WTC11 (cell line): Measurements from ENCODE around the gene FBXO31. TPM values are rescaled to one million over a fixed set of nuclear protein-coding genes. Genes with fewer than 3 reads are reported as not detected.

Source experiments
- ATAC-seq: fragments of 200-7000 bp; cut with Tn5 transposase; 2 replicates; pipeline ENCODE4 v1.10.0; 2021; ENCODE audit warnings: mild to moderate bottlenecking, moderate library complexity
- CTCF ChIA-PET: fragments of 300-600 bp; sonication (Branson Sonifier 250); formaldehyde crosslinking; loops from one replicate; lab custom pipeline; 2021; ENCODE audit warnings: antibody characterized with exemption; lab: Charles Lee
- POLR2A ChIA-PET: fragments of 350-600 bp; sonication (Branson Sonifier 250); formaldehyde crosslinking; loops from one replicate; lab custom pipeline; 2021; ENCODE audit warnings: antibody characterized with exemption; lab: Charles Lee
- DNase-seq: peaks from one replicate; pipeline ENCODE4 v3.0.0; 2021; ENCODE audit warnings: low spot score
- H3K27ac Mint-ChIP-seq: 2 replicates; pipeline ENCODE4 v1.8.0; 2021; ENCODE audit warnings: mixed read lengths
- H3K27me3 Mint-ChIP-seq: 2 replicates; pipeline ENCODE4 v1.8.0; 2021; ENCODE audit warnings: low read depth, mild to moderate bottlenecking, moderate library complexity, mixed read lengths
- H3K36me3 Mint-ChIP-seq: 2 replicates; pipeline ENCODE4 v1.8.0; 2021; ENCODE audit warnings: mixed read lengths
- H3K4me1 Mint-ChIP-seq: 2 replicates; pipeline ENCODE4 v1.8.0; 2022; ENCODE audit warnings: mixed read lengths
- H3K4me3 Mint-ChIP-seq: 2 replicates; pipeline ENCODE4 v1.8.0; 2021; ENCODE audit warnings: mild to moderate bottlenecking, moderate library complexity, mixed read lengths
- H3K9me3 Mint-ChIP-seq: 2 replicates; pipeline ENCODE4 v1.8.0; 2021; ENCODE audit warnings: mixed read lengths
- ATF3 ChIP-seq: sonication (generic); formaldehyde crosslinking; conservative IDR thresholded peaks from 2 replicates; pipeline ENCODE4 v1.8.1; 2022; ENCODE audit warnings: mild to moderate bottlenecking, missing genetic modification reagents
- CDX4 ChIP-seq: fragments of 250-450 bp; sonication (Bioruptor Pico); IDR thresholded peaks from 2 replicates; pipeline ENCODE4 v1.9.0; 2021; ENCODE audit warnings: moderate library complexity, mild to moderate bottlenecking, inconsistent platforms, borderline replicate concordance
- CREB1 ChIP-seq: sonication (generic); formaldehyde crosslinking; IDR thresholded peaks from 2 replicates; pipeline ENCODE4 v1.8.0; 2023; ENCODE audit warnings: mild to moderate bottlenecking, missing genetic modification reagents
- E2F5 ChIP-seq: sonication (generic); formaldehyde crosslinking; IDR thresholded peaks from 2 replicates; pipeline ENCODE4 v1.8.1; 2022; ENCODE audit warnings: mild to moderate bottlenecking, moderate library complexity, missing genetic modification reagents
- EMX1 ChIP-seq: fragments of 250-450 bp; sonication (Bioruptor Pico); IDR thresholded peaks from 2 replicates; pipeline ENCODE4 v1.8.0; 2021; ENCODE audit warnings: mild to moderate bottlenecking
- HMGXB4 ChIP-seq: sonication (generic); formaldehyde crosslinking; IDR thresholded peaks from 2 replicates; pipeline ENCODE4 v1.8.1; 2023; ENCODE audit warnings: mild to moderate bottlenecking, moderate library complexity, missing genetic modification reagents
- IRF1 ChIP-seq: sonication (generic); formaldehyde crosslinking; IDR thresholded peaks from 2 replicates; pipeline ENCODE4 v1.8.0; 2023; ENCODE audit warnings: missing genetic modification reagents
- JUN ChIP-seq: sonication (generic); formaldehyde crosslinking; IDR thresholded peaks from 2 replicates; pipeline ENCODE4 v1.8.0; 2023; ENCODE audit warnings: mild to moderate bottlenecking, missing genetic modification reagents
- PRDM15 ChIP-seq: sonication (generic); formaldehyde crosslinking; IDR thresholded peaks from 2 replicates; pipeline ENCODE4 v1.8.0; 2022; ENCODE audit warnings: missing genetic modification reagents
- TEAD4 ChIP-seq: sonication (generic); formaldehyde crosslinking; IDR thresholded peaks from 2 replicates; pipeline ENCODE4 v1.8.0; 2022; ENCODE audit warnings: mild to moderate bottlenecking, missing genetic modification reagents
- TP53 ChIP-seq: sonication (generic); formaldehyde crosslinking; IDR thresholded peaks from 2 replicates; pipeline ENCODE4 v1.8.1; 2023; ENCODE audit warnings: mild to moderate bottlenecking, missing genetic modification reagents
- ZMAT4 ChIP-seq: fragments of 250-450 bp; sonication (Bioruptor Pico); IDR thresholded peaks from 2 replicates; pipeline ENCODE4 v1.9.0; 2021; ENCODE audit warnings: mild to moderate bottlenecking
- ZNF423 ChIP-seq: fragments of 250-450 bp; sonication (Bioruptor Pico); IDR thresholded peaks from 2 replicates; pipeline ENCODE4 v2.1.2; 2022; ENCODE audit warnings: mild to moderate bottlenecking, moderate library complexity
- ZNF425 ChIP-seq: fragments of 250-450 bp; sonication (Bioruptor Pico); conservative IDR thresholded peaks from 2 replicates; pipeline ENCODE4 v1.9.0; 2021; ENCODE audit warnings: mild to moderate bottlenecking
- ZNF671 ChIP-seq: fragments of 250-450 bp; sonication (Bioruptor Pico); IDR thresholded peaks from 2 replicates; pipeline ENCODE4 v1.8.0; 2021; ENCODE audit warnings: mild to moderate bottlenecking
- total RNA-seq: library from RNA; stranded (reverse); gene quantifications from 3 replicates; pipeline ENCODE4 v1.2.3, GENCODE V29; 2021

Gene FBXO31
- total RNA-seq, 1 experiment from 2014 or later = 22.6 TPM

- ChIA-PET CTCF (interaction anchor here (1.5 kb wide), 1 partner anchor 21 kb away, joined by 7 read pairs; no protein-coding TSS in a partner anchor), POLR2A (no interaction called here)
- H3K4me1 Mint-ChIP-seq = peaks cover 9% of the 10 kb centered on the region
- 0 out of 2 replicates have a peak, but pooled peaks have one; percentile 15 for TF ChIP-seq PRDM15 (CRISPR knock-in tag)
- no peak for TF ChIP-seq TEAD4 (CRISPR knock-in tag)
- peaks cover 2% of the 10 kb centered on the region; the same call in 1 of the 2 replicates for H3K27me3 Mint-ChIP-seq
- ATAC-seq = no peak
- H3K9me3 Mint-ChIP-seq = no peaks in the 10 kb centered on the region
- no peaks in the 10 kb centered on the region for H3K36me3 Mint-ChIP-seq
- H3K27ac Mint-ChIP-seq = no peak overlapping the region
- H3K4me3 Mint-ChIP-seq = peak overlapping the region; percentile 90
- DNase-seq = no peak
Observed at GRCh38 chr16:87319011-87319410, 64.6 kb downstream of the FBXO31 start.

- DNase-seq (no peak), ATAC-seq (peak; percentile 16)
- Mint-ChIP-seq H3K36me3 (no peaks in the 10 kb centered on the region), H3K27ac (peak overlapping the region; percentile 85), H3K4me3 (peak overlapping the region; percentile 90), H3K27me3 (peaks cover 2% of the 10 kb centered on the region; the same call in 1 of the 2 replicates), H3K4me1 (peaks cover 9% of the 10 kb centered on the region), H3K9me3 (no peaks in the 10 kb centered on the region)
- ChIA-PET POLR2A (interaction anchor here (1.2 to 1.6 kb wide), 2 partner anchors 63 to 66 kb away, joined by 5 to 9 read pairs; partner anchors contain the start of gene FBXO31), CTCF (interaction anchor here (0.6 to 1.5 kb wide), 6 partner anchors 20 to 76 kb away, joined by 3 to 7 read pairs (median 5); partner anchors contain the start of gene FBXO31)
- TF ChIP-seq ZNF425 (CRISPR knock-in tag) (no peak), HMGXB4 (CRISPR knock-in tag) (no peak), CREB1 (CRISPR knock-in tag) (no peak), EMX1 (CRISPR knock-in tag) (no peak), E2F5 (CRISPR knock-in tag) (no peak)
Observed at GRCh38 chr16:87317750-87318644, 65.6 kb downstream of the FBXO31 start.

- H3K27ac Mint-ChIP-seq = peak within 1 kb of the TSS; percentile 85
- POLR2A ChIA-PET = interaction anchor here (1.2 to 1.6 kb wide), 2 partner anchors 62 to 66 kb away, joined by 5 to 9 read pairs; partner anchors contain the start of gene FBXO31
- no peaks in the 10 kb centered on the region for H3K36me3 Mint-ChIP-seq
- DNase-seq (peak; percentile 97), ATAC-seq (peak; percentile 92)
- peaks cover 9% of the 10 kb centered on the region for H3K4me1 Mint-ChIP-seq
- H3K27me3 Mint-ChIP-seq = peaks cover 2% of the 10 kb centered on the region; the same call in 1 of the 2 replicates
- no peaks in the 10 kb centered on the region for H3K9me3 Mint-ChIP-seq
- H3K4me3 Mint-ChIP-seq = peak within 1 kb of the TSS; percentile 90
- CTCF ChIA-PET = interaction anchor here (0.7 to 1.8 kb wide), 5 partner anchors 19 to 67 kb away, joined by 3 to 7 read pairs (median 4); partner anchors contain the start of gene FBXO31
- TF ChIP-seq IRF1 (CRISPR knock-in tag) (no peak), ZNF671 (CRISPR knock-in tag) (no peak), ZNF423 (CRISPR knock-in tag) (no peak), TP53 (CRISPR knock-in tag) (no peak), ZMAT4 (no peak), ATF3 (CRISPR knock-in tag) (no peak; the same call in 1 of the 2 replicates), JUN (CRISPR knock-in tag) (0 out of 2 replicates have a peak, but pooled peaks have one; percentile 59), CDX4 (CRISPR knock-in tag) (no peak)
Observed at GRCh38 chr16:87316923-87317749, 66.4 kb downstream of the FBXO31 start, which contains the start of gene C16orf95. Gene C16orf95 (minus strand): TSS chr16:87317392. CDS start chr16:87317242, 150 bp downstream.
